Trophoblast cell (in vitro differentiated cells and primary cell): ENCODE data around the gene ADGRF3.
"Not testable (repeated sequence)": the region's sequence is repeated elsewhere in the genome, so short reads cannot be mapped to it uniquely, and the experiment has no call there.

Experiments
- DNase-seq, 2 donors: peaks; one replicate each; pipeline ENCODE4 v3.0.0-alpha.2; 2016
- H2AFZ ChIP-seq: 2 replicates; pipeline ENCODE4 v1.6.1; 2013; ENCODE audit warnings: low read length, moderate library complexity, mild to moderate bottlenecking; ENCODE audit not compliant: insufficient read depth, poor library complexity
- H2AK5ac ChIP-seq: 2 replicates; pipeline ENCODE4 v1.6.1; 2013; ENCODE audit warnings: mild to moderate bottlenecking, low read length
- H2BK120ac ChIP-seq: 2 replicates; pipeline ENCODE4 v1.6.1; 2013; ENCODE audit warnings: low read length, mild to moderate bottlenecking, moderate library complexity; ENCODE audit not compliant: insufficient read depth, poor library complexity
- H2BK12ac ChIP-seq: 2 replicates; pipeline ENCODE4 v1.6.1; 2013; ENCODE audit warnings: mild to moderate bottlenecking, low read length, moderate library complexity
- H2BK5ac ChIP-seq: 2 replicates; pipeline ENCODE4 v1.6.1; 2013; ENCODE audit warnings: low read length, low read depth, moderate library complexity, mild to moderate bottlenecking; ENCODE audit not compliant: poor library complexity
- H3K14ac ChIP-seq: 2 replicates; pipeline ENCODE4 v1.6.1; 2013; ENCODE audit warnings: mild to moderate bottlenecking, low read length
- H3K18ac ChIP-seq: 2 replicates; pipeline ENCODE4 v1.6.1; 2013; ENCODE audit warnings: mild to moderate bottlenecking, low read length
- H3K23ac ChIP-seq: 2 replicates; pipeline ENCODE4 v1.6.1; 2013; ENCODE audit warnings: low read length
- H3K27ac ChIP-seq: 2 replicates; pipeline ENCODE4 v1.5.1; 2013; ENCODE audit warnings: low read depth, mild to moderate bottlenecking, inconsistent platforms, low read length, moderate library complexity
- H3K27me3 ChIP-seq: 2 replicates; pipeline ENCODE4 v1.6.1; 2013; ENCODE audit warnings: inconsistent platforms, mild to moderate bottlenecking, low read length, moderate library complexity; ENCODE audit not compliant: insufficient read depth
- H3K36me3 ChIP-seq, 2 experiments: 1 replicate in 1 of 2; 2 replicates in 1 of 2; pipeline ENCODE4 v1.6.1; 2013; ENCODE audit warnings: low read length in 2 of 2, mild to moderate bottlenecking in 2 of 2, moderate library complexity in 1 of 2; ENCODE audit not compliant: insufficient read depth in 2 of 2, control insufficient read depth in 1 of 2
- H3K4ac ChIP-seq: 2 replicates; pipeline ENCODE4 v1.6.1; 2013; ENCODE audit warnings: low read depth, mild to moderate bottlenecking, low read length, moderate library complexity
- H3K4me1 ChIP-seq, 2 experiments: 1 replicate in 1 of 2; 2 replicates in 1 of 2; pipeline ENCODE4 v1.6.1; 2013; ENCODE audit warnings: low read length in 2 of 2, mild to moderate bottlenecking in 2 of 2, moderate library complexity in 1 of 2; ENCODE audit not compliant: insufficient read depth in 2 of 2, control insufficient read depth in 1 of 2
- H3K4me2 ChIP-seq: 2 replicates; pipeline ENCODE4 v1.6.1; 2013; ENCODE audit warnings: inconsistent platforms, mild to moderate bottlenecking, low read length, moderate library complexity
- H3K4me3 ChIP-seq: 2 replicates; pipeline ENCODE4 v1.5.1; 2013; ENCODE audit warnings: mild to moderate bottlenecking, low read depth, low read length, inconsistent platforms
- H3K79me1 ChIP-seq: one replicate; pipeline ENCODE4 v1.6.1; 2013; ENCODE audit warnings: low read length
- H3K79me2 ChIP-seq: 2 replicates; pipeline ENCODE4 v1.6.1; 2013; ENCODE audit warnings: low read length, mild to moderate bottlenecking; ENCODE audit not compliant: control insufficient read depth, insufficient read depth, poor library complexity
- H3K9ac ChIP-seq: 2 replicates; pipeline ENCODE4 v1.6.1; 2013; ENCODE audit warnings: mild to moderate bottlenecking, low read length
- H3K9me3 ChIP-seq: 2 replicates; pipeline ENCODE4 v1.6.1; 2013; ENCODE audit warnings: low read depth, mild to moderate bottlenecking, control low read depth, inconsistent platforms, low read length; ENCODE audit not compliant: insufficient read depth
- H4K12ac ChIP-seq: 2 replicates; pipeline ENCODE4 v1.6.1; 2013; ENCODE audit warnings: low read depth, mild to moderate bottlenecking, low read length, moderate library complexity
- H4K8ac ChIP-seq: 2 replicates; pipeline ENCODE4 v1.6.1; 2013; ENCODE audit warnings: low read depth, mild to moderate bottlenecking, low read length, moderate library complexity
- H4K91ac ChIP-seq: one replicate; pipeline ENCODE4 v1.6.1; 2013; ENCODE audit warnings: low read depth, mild to moderate bottlenecking, low read length, moderate library complexity
- WGBS: extraction: QIAGEN DNeasy Blood & Tissue Kit; methylation state at CpG from one replicate; pipeline ENCODE4 v1.1.7; 2013; ENCODE audit warnings: missing lambda C conversion rate; ENCODE audit not compliant: insufficient read length, insufficient coverage; ENCODE audit errors: extremely low coverage; 5-methylcytosine and 5-hydroxymethylcytosine counted together

The ADGRF3 gene

GRCh38 chr2:26376799-26377198 is 30.2 kb upstream of the ADGRF3 start:
- no peaks in the 10 kb centered on the region for H3K27me3 ChIP-seq
- no peak overlapping the region for H4K12ac ChIP-seq
- no peak overlapping the region for H3K4ac ChIP-seq
- no peak overlapping the region for H3K18ac ChIP-seq
- H3K23ac ChIP-seq: no peak overlapping the region
- no peak overlapping the region for H2BK5ac ChIP-seq
- no peaks in the 10 kb centered on the region for H3K4me1 ChIP-seq
- H2BK12ac ChIP-seq: no peak overlapping the region
- no peak overlapping the region for H4K91ac ChIP-seq
- no peak for DNase-seq
- no peak overlapping the region for H3K27ac ChIP-seq
- no peak overlapping the region for H3K4me2 ChIP-seq
- H4K8ac ChIP-seq: no peak overlapping the region
- peaks cover 5 to 13% of the 10 kb centered on the region in 2 experiments for H3K36me3 ChIP-seq
- H2AK5ac ChIP-seq: no peak overlapping the region
- no peaks in the 10 kb centered on the region for H3K79me1 ChIP-seq
- H3K4me3 ChIP-seq: no peak overlapping the region
- WGBS: no CpG with 5 or more reads among the region's 1 CpG
- no peaks in the 10 kb centered on the region for H3K9me3 ChIP-seq
- H2AFZ ChIP-seq: no peak overlapping the region
- no peak overlapping the region for H3K9ac ChIP-seq
- no peaks in the 10 kb centered on the region for H3K79me2 ChIP-seq
- H2BK120ac ChIP-seq: no peak overlapping the region
- no peak overlapping the region for H3K14ac ChIP-seq

DNA sequence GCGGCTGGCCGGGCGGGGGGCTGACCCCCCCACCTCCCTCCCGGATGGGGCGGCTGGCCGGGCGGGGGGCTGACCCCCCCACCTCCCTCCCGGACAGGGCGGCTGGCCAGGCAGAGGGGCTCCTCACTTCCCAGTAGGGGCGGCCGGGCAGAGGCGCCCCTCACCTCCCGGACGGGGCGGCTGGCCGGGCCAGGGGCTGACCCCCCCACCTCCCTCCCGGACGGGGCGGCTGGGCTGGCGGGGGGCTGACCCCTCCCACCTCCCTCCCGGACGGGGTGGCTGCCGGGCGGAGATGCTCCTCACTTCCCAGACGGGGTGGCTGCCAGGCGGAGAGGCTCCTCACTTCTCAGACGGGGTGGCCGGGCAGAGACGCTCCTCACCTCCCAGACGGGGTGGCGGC is 24.3 kb upstream of the ADGRF3 start:
- H3K27ac ChIP-seq, H4K91ac ChIP-seq, H2AK5ac ChIP-seq, H2BK5ac ChIP-seq, H3K18ac ChIP-seq, H3K4me2 ChIP-seq, H3K9me3 ChIP-seq, H4K8ac ChIP-seq, H2BK120ac ChIP-seq, H2BK12ac ChIP-seq, H3K14ac ChIP-seq, H3K23ac ChIP-seq, H3K79me2 ChIP-seq, H3K27me3 ChIP-seq, H4K12ac ChIP-seq, H2AFZ ChIP-seq, H3K9ac ChIP-seq, H3K4me3 ChIP-seq, H3K4me1 ChIP-seq, H3K79me1 ChIP-seq, H3K4ac ChIP-seq, DNase-seq: not testable (repeated sequence)
- WGBS: no CpG with 5 or more reads among the region's 31 CpGs
- peaks cover 3 to 14% of the 10 kb centered on the region in 2 experiments for H3K36me3 ChIP-seq

- not testable (repeated sequence) for H3K4me2 ChIP-seq, H2AFZ ChIP-seq, H4K8ac ChIP-seq, H3K9ac ChIP-seq, H2BK5ac ChIP-seq, H2AK5ac ChIP-seq, H3K14ac ChIP-seq, H3K27ac ChIP-seq, H3K4me3 ChIP-seq, H4K91ac ChIP-seq, H3K27me3 ChIP-seq, H3K9me3 ChIP-seq, H3K4ac ChIP-seq, H2BK12ac ChIP-seq, H4K12ac ChIP-seq, H3K4me1 ChIP-seq, H2BK120ac ChIP-seq, DNase-seq, H3K18ac ChIP-seq, H3K36me3 ChIP-seq, H3K79me2 ChIP-seq, H3K23ac ChIP-seq, H3K79me1 ChIP-seq
- no CpG with 5 or more reads among the region's 2 CpGs for WGBS
Measured at GRCh38 chr2:26369664-26370063, 23.1 kb upstream of the ADGRF3 start.

- H3K4me3 ChIP-seq: no peak overlapping the region
- DNase-seq: no peak
- no peak overlapping the region for H2AK5ac ChIP-seq
- no peak overlapping the region for H4K91ac ChIP-seq
- WGBS: no CpG with 5 or more reads among the region's 5 CpGs
- no peak overlapping the region for H3K23ac ChIP-seq
- H3K14ac ChIP-seq: no peak overlapping the region
- no peak overlapping the region for H4K8ac ChIP-seq
- no peak overlapping the region for H3K18ac ChIP-seq
- H3K9ac ChIP-seq: no peak overlapping the region
- H3K4me2 ChIP-seq: no peak overlapping the region
- H3K79me2 ChIP-seq: no peaks in the 10 kb centered on the region
- no peaks in the 10 kb centered on the region for H3K4me1 ChIP-seq
- H2BK120ac ChIP-seq: no peak overlapping the region
- H3K9me3 ChIP-seq: no peaks in the 10 kb centered on the region
- no peaks in the 10 kb centered on the region for H3K27me3 ChIP-seq
- no peak overlapping the region for H4K12ac ChIP-seq
- no peak overlapping the region for H3K4ac ChIP-seq
- H3K79me1 ChIP-seq: no peaks in the 10 kb centered on the region
- no peak overlapping the region for H2AFZ ChIP-seq
- no peak overlapping the region for H2BK12ac ChIP-seq
- no peak overlapping the region for H2BK5ac ChIP-seq
- H3K27ac ChIP-seq: no peak overlapping the region
- H3K36me3 ChIP-seq: peaks cover 2 to 3% of the 10 kb centered on the region in 2 experiments
Measured at GRCh38 chr2:26366957-26367356, 20.4 kb upstream of the ADGRF3 start.
